Thoracic aorta (tissue), 2 donors: Measurements from ENCODE around the gene BDNF. TPM values are rescaled to one million over a fixed set of nuclear protein-coding genes. Genes with fewer than 3 reads are reported as not detected.
"Not testable (repeated sequence)": the region's sequence is repeated elsewhere in the genome, so short reads cannot be mapped to it uniquely, and the experiment has no call there.

ENCODE experiments used
- ATAC-seq: fragments of 150-250 bp; one replicate; pipeline ENCODE4 v1.8.0; 2017; ENCODE audit warnings: low read depth; ENCODE audit not compliant: insufficient number of reproducible peaks, low FRiP score
- DNase-seq: peaks from one replicate; pipeline ENCODE4 v3.0.0-alpha.2; 2020; ENCODE audit warnings: low spot score
- H3K27ac ChIP-seq, 2 donors: fragments of 200-600 bp; sonication (generic); 1 replicate in 1 of 2; 2 replicates in 1 of 2; pipeline ENCODE4 v1.5.1; 2016; ENCODE audit warnings: mild to moderate bottlenecking in 2 of 2, moderate library complexity in 2 of 2
- H3K27me3 ChIP-seq: fragments of 200-600 bp; sonication (generic); replicated peaks from 2 replicates; pipeline ENCODE4 v1.6.0; 2016; ENCODE audit warnings: mild to moderate bottlenecking; ENCODE audit not compliant: insufficient read depth
- H3K36me3 ChIP-seq: fragments of 200-600 bp; sonication (generic); one replicate; pipeline ENCODE4 v1.5.1; 2016
- H3K4me1 ChIP-seq, 2 donors: fragments of 200-600 bp; sonication (generic); 1 replicate in 1 of 2; 2 replicates in 1 of 2; pipeline versions ENCODE4 v1.5.1 to v1.6.0; 2016; ENCODE audit warnings: low read depth in 2 of 2, mild to moderate bottlenecking in 1 of 2; ENCODE audit not compliant: control insufficient read depth in 1 of 2
- H3K4me3 ChIP-seq: fragments of 200-600 bp; sonication (generic); 2 replicates; pipeline ENCODE4 v1.5.1; 2016; ENCODE audit warnings: mild to moderate bottlenecking
- H3K9me3 ChIP-seq: fragments of 200-600 bp; sonication (generic); 2 replicates; pipeline ENCODE4 v1.5.1; 2016
- total RNA-seq, 2 donors: library from RNA; depleted of rRNA; stranded (reverse); fragments of >200 nt; gene quantifications; one replicate each; pipeline versions ENCODE4 v1.1.0 to v1.2.3, GENCODE V29; 2016
- TF ChIP-seq, protein P1 (sequence below): fragments of 200-600 bp; sonication (generic); IDR thresholded peaks from one replicate; pipeline ENCODE4 v1.5.1; 2019; ENCODE audit warnings: antibody characterized with exemption

The BDNF gene
- total RNA-seq, 2 donors from 2014 or later = 0.42 to 4.7 TPM

DNA sequence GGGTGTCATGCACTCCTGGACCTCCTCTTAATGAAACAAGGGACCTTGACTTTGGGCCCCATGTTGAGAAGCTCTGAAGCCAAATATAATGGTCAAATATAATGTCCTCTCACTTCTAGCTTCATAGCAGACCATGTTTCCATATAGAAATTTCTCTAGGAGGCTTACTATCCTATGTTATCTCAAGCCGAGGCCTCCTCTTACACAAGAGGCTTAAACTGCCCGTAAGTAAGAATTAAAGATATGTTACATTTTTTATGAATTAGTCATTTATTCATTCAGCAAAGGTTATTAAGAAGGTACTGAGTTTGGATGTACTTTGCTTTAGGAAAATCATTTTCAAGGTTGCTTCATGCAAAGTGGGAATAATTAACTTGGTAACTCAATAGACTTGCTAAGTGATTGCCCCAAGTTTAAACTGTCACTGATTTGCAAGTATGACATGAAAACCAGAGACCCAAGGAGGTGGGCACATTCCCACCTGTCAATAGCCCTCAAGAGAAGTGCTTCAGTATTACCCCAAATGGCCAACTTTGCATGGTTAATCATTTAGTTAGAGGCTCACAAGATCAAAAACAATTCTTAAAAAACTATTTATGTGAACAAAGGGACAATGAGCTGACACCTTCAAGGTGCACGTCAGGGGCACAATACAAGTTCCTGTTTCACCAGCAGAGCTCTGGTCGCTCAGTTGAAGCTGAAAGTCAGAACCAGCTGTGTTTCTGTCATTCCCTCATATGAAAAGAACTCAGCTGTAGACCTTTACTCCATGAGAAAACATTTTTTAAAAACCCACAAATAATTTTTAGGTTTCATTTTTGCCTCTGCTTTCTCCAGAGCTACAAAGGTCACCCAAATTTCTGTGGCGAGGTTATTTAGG is 20.9 kb downstream of the BDNF start:
- TF ChIP-seq, protein P1, sequence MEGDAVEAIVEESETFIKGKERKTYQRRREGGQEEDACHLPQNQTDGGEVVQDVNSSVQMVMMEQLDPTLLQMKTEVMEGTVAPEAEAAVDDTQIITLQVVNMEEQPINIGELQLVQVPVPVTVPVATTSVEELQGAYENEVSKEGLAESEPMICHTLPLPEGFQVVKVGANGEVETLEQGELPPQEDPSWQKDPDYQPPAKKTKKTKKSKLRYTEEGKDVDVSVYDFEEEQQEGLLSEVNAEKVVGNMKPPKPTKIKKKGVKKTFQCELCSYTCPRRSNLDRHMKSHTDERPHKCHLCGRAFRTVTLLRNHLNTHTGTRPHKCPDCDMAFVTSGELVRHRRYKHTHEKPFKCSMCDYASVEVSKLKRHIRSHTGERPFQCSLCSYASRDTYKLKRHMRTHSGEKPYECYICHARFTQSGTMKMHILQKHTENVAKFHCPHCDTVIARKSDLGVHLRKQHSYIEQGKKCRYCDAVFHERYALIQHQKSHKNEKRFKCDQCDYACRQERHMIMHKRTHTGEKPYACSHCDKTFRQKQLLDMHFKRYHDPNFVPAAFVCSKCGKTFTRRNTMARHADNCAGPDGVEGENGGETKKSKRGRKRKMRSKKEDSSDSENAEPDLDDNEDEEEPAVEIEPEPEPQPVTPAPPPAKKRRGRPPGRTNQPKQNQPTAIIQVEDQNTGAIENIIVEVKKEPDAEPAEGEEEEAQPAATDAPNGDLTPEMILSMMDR = no peak
- Histone ChIP-seq H3K4me1 (no peaks in the 10 kb centered on the region), H3K4me3 (no peak overlapping the region), H3K27me3 (no peaks in the 10 kb centered on the region), H3K36me3 (no peaks in the 10 kb centered on the region), H3K27ac (no peak overlapping the region), H3K9me3 (no peaks in the 10 kb centered on the region)
- no peak for ATAC-seq
- no peak for DNase-seq

DNA sequence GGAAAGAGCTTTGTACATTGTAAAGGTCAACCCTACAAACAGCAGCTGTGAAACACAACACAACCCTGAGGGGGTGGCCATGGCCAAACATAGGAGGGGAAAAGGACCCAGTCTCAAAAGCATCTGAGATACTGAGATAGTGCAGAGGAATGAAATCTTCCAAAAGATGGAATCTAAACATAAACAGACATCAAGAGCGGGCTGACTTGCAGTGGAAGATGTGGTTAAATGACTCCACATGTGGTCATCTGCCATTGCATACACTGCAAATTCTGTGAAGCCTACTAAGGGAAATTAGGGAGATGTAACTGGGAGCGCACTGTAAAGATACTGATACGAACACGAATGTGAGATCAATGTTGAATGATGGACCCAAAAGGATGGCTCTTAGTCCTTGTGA is 22.0 kb downstream of the BDNF start:
- no peak for ATAC-seq
- Histone ChIP-seq H3K9me3 (no peaks in the 10 kb centered on the region), H3K27me3 (no peaks in the 10 kb centered on the region), H3K4me3 (no peak overlapping the region), H3K36me3 (no peaks in the 10 kb centered on the region), H3K4me1 (no peaks in the 10 kb centered on the region), H3K27ac (no peak overlapping the region)
- DNase-seq = no peak
- TF ChIP-seq, protein P1 = no peak

- Histone ChIP-seq H3K4me1 (no peaks in the 10 kb centered on the region), H3K9me3 (no peaks in the 10 kb centered on the region), H3K27me3 (no peaks in the 10 kb centered on the region), H3K36me3 (no peaks in the 10 kb centered on the region), H3K4me3 (no peak overlapping the region), H3K27ac (no peak overlapping the region)
- no peak for DNase-seq
- TF ChIP-seq, protein P1 = no peak
- ATAC-seq = no peak
Measured at GRCh38 chr11:27677108-27677507, 23.1 kb downstream of the BDNF start.

DNA sequence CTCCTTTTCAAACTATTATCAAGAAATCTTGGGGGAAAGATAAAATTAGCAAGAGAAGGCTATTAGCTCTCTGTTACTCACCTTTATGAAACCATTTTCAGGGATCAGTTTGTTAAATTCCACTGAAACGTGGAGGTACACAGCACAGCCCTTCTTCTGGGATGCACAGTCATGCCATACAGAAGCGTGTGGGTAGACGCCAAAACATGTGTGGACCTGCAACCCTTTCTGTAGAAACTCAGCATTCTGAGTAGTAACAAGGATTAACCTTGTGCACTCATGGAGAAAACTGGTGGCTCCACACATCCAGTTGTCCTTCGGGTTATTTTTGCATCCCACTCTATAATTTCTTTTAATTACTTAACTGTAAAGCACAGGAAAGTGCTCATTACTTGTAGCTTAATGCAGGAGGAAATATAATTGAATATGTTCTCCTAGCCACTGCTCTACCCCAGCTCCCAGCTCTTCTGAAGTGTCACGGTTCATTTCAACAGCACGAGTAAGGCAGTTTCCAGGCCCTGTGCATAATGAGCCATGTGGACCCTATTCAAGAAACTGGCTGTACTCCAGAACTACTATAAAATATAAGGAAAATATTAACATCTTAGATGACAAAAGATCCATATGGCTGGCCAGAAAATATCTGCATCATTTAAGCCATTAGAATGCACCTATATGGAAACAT is 26.1 kb downstream of the BDNF start:
- ATAC-seq (no peak), DNase-seq (no peak)
- no peaks in the 10 kb centered on the region for H3K36me3 ChIP-seq
- H3K27ac ChIP-seq = no peak overlapping the region
- no peaks in the 10 kb centered on the region for H3K4me1 ChIP-seq
- H3K4me3 ChIP-seq = no peak overlapping the region
- H3K9me3 ChIP-seq = no peaks in the 10 kb centered on the region
- no peaks in the 10 kb centered on the region for H3K27me3 ChIP-seq
- TF ChIP-seq, protein P1 = no peak

DNA sequence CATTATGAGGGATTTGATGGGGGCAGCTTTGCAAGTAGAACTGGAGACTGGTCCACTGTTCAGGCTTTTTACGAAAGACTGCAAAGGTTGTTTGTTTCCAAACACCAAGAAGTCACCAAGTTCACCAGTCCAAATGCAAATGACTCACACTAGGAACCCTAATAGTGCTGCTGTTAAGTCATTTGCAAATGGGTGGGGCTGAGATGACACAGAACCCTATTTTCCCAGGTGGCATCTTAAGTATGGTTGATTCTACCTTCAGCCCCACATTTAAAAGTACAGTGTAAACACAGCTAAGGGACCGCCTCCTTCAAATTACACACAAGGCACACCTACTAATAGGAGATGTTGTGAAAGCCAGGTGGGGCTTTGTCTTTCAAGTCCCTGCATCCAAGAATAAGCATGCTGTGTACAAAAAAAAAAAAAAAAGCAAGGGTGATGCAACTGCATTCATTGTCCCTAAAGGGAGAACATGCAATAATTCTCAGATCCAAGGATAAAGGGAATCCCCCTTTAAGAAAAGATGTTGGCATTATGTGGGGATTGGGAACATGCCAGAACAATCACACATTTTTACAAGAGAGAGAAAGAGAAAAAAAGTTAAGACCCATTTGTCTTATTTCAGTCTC is 27.3 kb downstream of the BDNF start:
- Histone ChIP-seq H3K36me3 (no peaks in the 10 kb centered on the region), H3K27me3 (no peaks in the 10 kb centered on the region), H3K9me3 (no peaks in the 10 kb centered on the region), H3K4me1 (no peaks in the 10 kb centered on the region), H3K27ac (no peak overlapping the region), H3K4me3 (no peak overlapping the region)
- no peak for ATAC-seq
- DNase-seq = no peak
- TF ChIP-seq, protein P1 = no peak

DNA sequence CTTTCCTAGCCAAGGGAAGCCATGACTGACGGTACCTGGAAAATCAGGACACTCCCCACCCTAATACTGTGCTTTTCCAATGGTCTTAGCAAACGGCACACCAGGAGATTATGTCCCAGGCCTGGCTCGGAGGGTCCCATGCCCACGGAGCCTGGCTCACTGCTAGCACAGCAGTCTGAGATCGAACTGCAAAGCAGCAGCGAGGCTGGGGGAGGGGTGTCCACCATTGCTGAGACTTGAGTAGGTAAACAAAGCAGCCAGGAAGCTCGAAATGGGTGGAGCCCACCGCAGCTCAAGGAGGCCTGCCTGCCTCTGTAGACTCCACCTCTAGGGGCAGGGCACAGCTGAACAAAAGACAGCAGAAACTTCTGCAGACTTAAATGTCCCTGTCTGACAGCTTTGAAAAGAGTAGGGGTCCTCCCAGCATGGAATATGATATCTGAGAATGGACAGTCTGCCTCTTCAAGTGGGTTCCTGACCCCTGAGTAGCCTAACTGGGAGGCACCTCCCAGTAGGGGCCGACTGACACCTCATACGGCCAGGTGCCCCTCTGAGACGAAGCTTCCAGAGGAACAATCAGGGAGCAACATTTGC is 34.6 kb downstream of the BDNF start:
- ATAC-seq, H3K4me1 ChIP-seq, H3K9me3 ChIP-seq, H3K27ac ChIP-seq, H3K4me3 ChIP-seq, H3K36me3 ChIP-seq, H3K27me3 ChIP-seq, DNase-seq: not testable (repeated sequence)
